ENCODE measurements around the gene PACS1.

DNA sequence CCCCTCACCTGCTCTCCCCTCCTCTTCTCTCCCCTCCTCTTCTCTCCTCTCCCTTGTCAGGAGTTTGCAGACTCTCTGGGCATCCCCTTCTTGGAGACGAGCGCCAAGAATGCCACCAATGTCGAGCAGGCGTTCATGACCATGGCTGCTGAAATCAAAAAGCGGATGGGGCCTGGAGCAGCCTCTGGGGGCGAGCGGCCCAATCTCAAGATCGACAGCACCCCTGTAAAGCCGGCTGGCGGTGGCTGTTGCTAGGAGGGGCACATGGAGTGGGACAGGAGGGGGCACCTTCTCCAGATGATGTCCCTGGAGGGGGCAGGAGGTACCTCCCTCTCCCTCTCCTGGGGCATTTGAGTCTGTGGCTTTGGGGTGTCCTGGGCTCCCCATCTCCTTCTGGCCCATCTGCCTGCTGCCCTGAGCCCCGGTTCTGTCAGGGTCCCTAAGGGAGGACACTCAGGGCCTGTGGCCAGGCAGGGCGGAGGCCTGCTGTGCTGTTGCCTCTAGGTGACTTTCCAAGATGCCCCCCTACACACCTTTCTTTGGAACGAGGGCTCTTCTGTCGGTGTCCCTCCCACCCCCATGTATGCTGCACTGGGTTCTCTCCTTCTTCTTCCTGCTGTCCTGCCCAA lies 206.0 kb downstream of the PACS1 start:
- TF ChIP-seq, protein P1, sequence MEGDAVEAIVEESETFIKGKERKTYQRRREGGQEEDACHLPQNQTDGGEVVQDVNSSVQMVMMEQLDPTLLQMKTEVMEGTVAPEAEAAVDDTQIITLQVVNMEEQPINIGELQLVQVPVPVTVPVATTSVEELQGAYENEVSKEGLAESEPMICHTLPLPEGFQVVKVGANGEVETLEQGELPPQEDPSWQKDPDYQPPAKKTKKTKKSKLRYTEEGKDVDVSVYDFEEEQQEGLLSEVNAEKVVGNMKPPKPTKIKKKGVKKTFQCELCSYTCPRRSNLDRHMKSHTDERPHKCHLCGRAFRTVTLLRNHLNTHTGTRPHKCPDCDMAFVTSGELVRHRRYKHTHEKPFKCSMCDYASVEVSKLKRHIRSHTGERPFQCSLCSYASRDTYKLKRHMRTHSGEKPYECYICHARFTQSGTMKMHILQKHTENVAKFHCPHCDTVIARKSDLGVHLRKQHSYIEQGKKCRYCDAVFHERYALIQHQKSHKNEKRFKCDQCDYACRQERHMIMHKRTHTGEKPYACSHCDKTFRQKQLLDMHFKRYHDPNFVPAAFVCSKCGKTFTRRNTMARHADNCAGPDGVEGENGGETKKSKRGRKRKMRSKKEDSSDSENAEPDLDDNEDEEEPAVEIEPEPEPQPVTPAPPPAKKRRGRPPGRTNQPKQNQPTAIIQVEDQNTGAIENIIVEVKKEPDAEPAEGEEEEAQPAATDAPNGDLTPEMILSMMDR (IDR thresholded peaks at IDR 0.05), result no peak
- TF ChIP-seq POLR2A (IDR thresholded peaks at IDR 0.05), result no peak

Measured in ovary (tissue), 3 donors.